CD4-positive, alpha-beta memory T cell (primary cell): ENCODE data around the gene CACNA1C. TPM values are rescaled to one million over a fixed set of nuclear protein-coding genes. Genes with fewer than 3 reads are reported as not detected.

Experiments
- CTCF ChIA-PET: fragments of 350-600 bp; sonication (Branson Sonifier 250); formaldehyde crosslinking; loops from one replicate; lab custom pipeline; 2021; ENCODE audit warnings: inconsistent platforms; ENCODE audit not compliant: partially characterized antibody; lab: Charles Lee
- POLR2A ChIA-PET: fragments of 350-600 bp; sonication (Branson Sonifier 250); formaldehyde crosslinking; loops from one replicate; lab custom pipeline; 2021; ENCODE audit not compliant: partially characterized antibody; lab: Charles Lee
- DNase-seq, 5 donors: peaks; one replicate each; pipeline versions ENCODE4 v3.0.0 to v3.0.0-alpha.2; 2020 to 2022; ENCODE audit warnings: mixed read lengths in 1 of 5
- H3K27ac ChIP-seq: one replicate; pipeline ENCODE4 v1.7.0; 2013; ENCODE audit warnings: low read depth, low read length
- H3K27me3 ChIP-seq: 2 replicates; pipeline ENCODE4 v1.7.0; 2013; ENCODE audit warnings: mild to moderate bottlenecking, low read length, moderate library complexity; ENCODE audit not compliant: insufficient read depth
- H3K36me3 ChIP-seq: 2 replicates; pipeline ENCODE4 v1.7.0; 2013; ENCODE audit warnings: mild to moderate bottlenecking, low read length, moderate library complexity; ENCODE audit not compliant: insufficient read depth
- H3K4me1 ChIP-seq: 2 replicates; pipeline ENCODE4 v1.7.0; 2013; ENCODE audit warnings: mild to moderate bottlenecking, low read length, moderate library complexity; ENCODE audit not compliant: insufficient read depth
- H3K4me3 ChIP-seq, 2 donors: one replicate each; pipeline ENCODE4 v1.7.0; 2013; ENCODE audit warnings: low read length in 2 of 2, mild to moderate bottlenecking in 1 of 2
- H3K9me3 ChIP-seq, 2 donors: one replicate each; pipeline ENCODE4 v1.7.0; 2013; ENCODE audit warnings: low read length in 2 of 2, control low read depth in 1 of 2; ENCODE audit not compliant: control insufficient read depth in 1 of 2
- H3K27ac Mint-ChIP-seq, 7 donors: one replicate each; pipeline ENCODE4 v1.8.0; 2020 to 2021; ENCODE audit warnings: mixed read lengths in 7 of 7, mild to moderate bottlenecking in 6 of 7, inconsistent platforms in 3 of 7, moderate library complexity in 3 of 7
- H3K27me3 Mint-ChIP-seq, 2 donors: one replicate each; pipeline ENCODE4 v1.8.0; 2020 to 2021; ENCODE audit warnings: mixed read lengths in 2 of 2
- H3K36me3 Mint-ChIP-seq, 2 donors: one replicate each; pipeline ENCODE4 v1.8.0; 2020 to 2021; ENCODE audit warnings: mixed read lengths in 2 of 2, inconsistent platforms in 1 of 2, mild to moderate bottlenecking in 1 of 2
- H3K4me1 Mint-ChIP-seq, 4 donors: one replicate each; pipeline ENCODE4 v1.8.0; 2020 to 2021; ENCODE audit warnings: mixed read lengths in 4 of 4, mild to moderate bottlenecking in 1 of 4
- H3K4me3 Mint-ChIP-seq, 8 donors: one replicate each; pipeline ENCODE4 v1.8.0; 2020 to 2021; ENCODE audit warnings: mixed read lengths in 8 of 8, mild to moderate bottlenecking in 7 of 8, moderate library complexity in 6 of 8, inconsistent platforms in 3 of 8
- H3K9me3 Mint-ChIP-seq, 8 donors: one replicate each; pipeline ENCODE4 v1.8.0; 2020 to 2021; ENCODE audit warnings: mixed read lengths in 8 of 8, mild to moderate bottlenecking in 5 of 8, inconsistent platforms in 3 of 8, moderate library complexity in 1 of 8
- intact Hi-C: fragments of 100-400 bp; cut with micrococcal nuclease; formaldehyde crosslinking; loops from one replicate; pipeline ENCODE4 v1.15.1; 2023
- polyA plus RNA-seq, 2 donors: library from polyadenylated mRNA; unstranded; fragments of 300-500 nt; fragmentation: Illumina TruSeq; gene quantifications; one replicate each; pipeline ENCODE4 v1.2.3, GENCODE V29; 2021
- total RNA-seq, 2 experiments: library from RNA; stranded (reverse); gene quantifications; one replicate each; pipeline ENCODE4 v1.2.3, GENCODE V29; 2021

The CACNA1C gene
- total and polyA plus RNA-seq, 4 experiments from 2014 or later, result 0.05 to 0.21 (median 0.07) TPM

- Histone ChIP-seq H3K4me1 (no peaks in the 10 kb centered on the region), H3K4me3 (no peak overlapping the region), H3K27ac (no peak overlapping the region), H3K27me3 (peaks cover 4% of the 10 kb centered on the region), H3K36me3 (no peaks in the 10 kb centered on the region), H3K9me3 (no peaks in the 10 kb centered on the region)
- H3K4me1 Mint-ChIP-seq, result no peaks in the 10 kb centered on the region
- H3K9me3 Mint-ChIP-seq, result no peaks in the 10 kb centered on the region
- POLR2A ChIA-PET, result no interaction called here
- H3K4me3 Mint-ChIP-seq, result no peak overlapping the region
- intact Hi-C loops, result no loop called here
- CTCF ChIA-PET, result no interaction called here
- H3K27me3 Mint-ChIP-seq, result peaks cover 7 to 25% of the 10 kb centered on the region in 2 donors
- DNase-seq, result no peak
- no peak overlapping the region for H3K27ac Mint-ChIP-seq
- H3K36me3 Mint-ChIP-seq, result no peaks in the 10 kb centered on the region
Observed at GRCh38 chr12:2651068-2651965, 598.5 kb downstream of the CACNA1C start.

- ChIA-PET POLR2A (no interaction called here), CTCF (no interaction called here)
- intact Hi-C loops, result no loop called here
- Mint-ChIP-seq H3K4me3 (no peak overlapping the region), H3K9me3 (peaks cover 0 to 2% (median 0%) of the 10 kb centered on the region in 8 donors), H3K27me3 (peaks cover 7 to 19% of the 10 kb centered on the region in 2 donors), H3K4me1 (no peaks in the 10 kb centered on the region), H3K27ac (no peak overlapping the region), H3K36me3 (no peaks in the 10 kb centered on the region)
- no peak overlapping the region for H3K27ac ChIP-seq
- H3K27me3 ChIP-seq, result peaks cover 4% of the 10 kb centered on the region
- no peaks in the 10 kb centered on the region for H3K4me1 ChIP-seq
- H3K36me3 ChIP-seq, result no peaks in the 10 kb centered on the region
- DNase-seq, result no peak
- H3K9me3 ChIP-seq, result no peaks in the 10 kb centered on the region
- H3K4me3 ChIP-seq, result no peak overlapping the region
Observed at GRCh38 chr12:2652011-2652400, 599.2 kb downstream of the CACNA1C start.

- no peaks in the 10 kb centered on the region for H3K4me1 Mint-ChIP-seq
- Histone ChIP-seq H3K27ac (no peak overlapping the region), H3K4me3 (no peak overlapping the region), H3K9me3 (no peaks in the 10 kb centered on the region), H3K4me1 (no peaks in the 10 kb centered on the region), H3K27me3 (peaks cover 4% of the 10 kb centered on the region), H3K36me3 (no peaks in the 10 kb centered on the region)
- no peaks in the 10 kb centered on the region for H3K36me3 Mint-ChIP-seq
- H3K4me3 Mint-ChIP-seq, result no peak overlapping the region
- no peak overlapping the region for H3K27ac Mint-ChIP-seq
- intact Hi-C loops, result no loop called here
- ChIA-PET POLR2A (no interaction called here), CTCF (no interaction called here)
- H3K9me3 Mint-ChIP-seq, result peaks cover 0 to 3% (median 0%) of the 10 kb centered on the region in 8 donors
- no peak for DNase-seq
- peaks cover 5 to 17% of the 10 kb centered on the region in 2 donors for H3K27me3 Mint-ChIP-seq
Observed at GRCh38 chr12:2652401-2653081, 599.8 kb downstream of the CACNA1C start.

GRCh38 chr12:2653461-2653965 lies 600.7 kb downstream of the CACNA1C start:
- H3K27ac Mint-ChIP-seq, result no peak overlapping the region
- H3K4me1 Mint-ChIP-seq, result no peaks in the 10 kb centered on the region
- no peaks in the 10 kb centered on the region for H3K4me1 ChIP-seq
- intact Hi-C loops, result no loop called here
- H3K9me3 Mint-ChIP-seq, result peaks cover 0 to 3% (median 0%) of the 10 kb centered on the region in 8 donors
- POLR2A ChIA-PET, result no interaction called here
- H3K4me3 Mint-ChIP-seq, result no peak overlapping the region
- H3K36me3 Mint-ChIP-seq, result no peaks in the 10 kb centered on the region
- no peak overlapping the region for H3K4me3 ChIP-seq
- H3K36me3 ChIP-seq, result no peaks in the 10 kb centered on the region
- peaks cover 4% of the 10 kb centered on the region for H3K27me3 ChIP-seq
- DNase-seq, result no peak
- no peaks in the 10 kb centered on the region for H3K9me3 ChIP-seq
- peaks cover 4 to 11% of the 10 kb centered on the region in 2 donors for H3K27me3 Mint-ChIP-seq
- CTCF ChIA-PET, result no interaction called here
- H3K27ac ChIP-seq, result no peak overlapping the region

GRCh38 chr12:2654311-2654710 lies 601.5 kb downstream of the CACNA1C start:
- Mint-ChIP-seq H3K27me3 (peaks cover 2 to 8% of the 10 kb centered on the region in 2 donors), H3K4me1 (no peaks in the 10 kb centered on the region), H3K9me3 (peaks cover 0 to 3% (median 0%) of the 10 kb centered on the region in 8 donors), H3K27ac (no peak overlapping the region), H3K36me3 (no peaks in the 10 kb centered on the region), H3K4me3 (no peak overlapping the region)
- intact Hi-C loops, result no loop called here
- no peak overlapping the region for H3K27ac ChIP-seq
- POLR2A ChIA-PET, result no interaction called here
- no peaks in the 10 kb centered on the region for H3K36me3 ChIP-seq
- DNase-seq, result no peak
- no peak overlapping the region for H3K4me3 ChIP-seq
- CTCF ChIA-PET, result no interaction called here
- H3K4me1 ChIP-seq, result no peaks in the 10 kb centered on the region
- no peaks in the 10 kb centered on the region for H3K9me3 ChIP-seq
- H3K27me3 ChIP-seq, result peaks cover 2% of the 10 kb centered on the region

- H3K27ac ChIP-seq, result no peak overlapping the region
- no peaks in the 10 kb centered on the region for H3K4me1 ChIP-seq
- H3K4me3 Mint-ChIP-seq, result no peak overlapping the region
- DNase-seq, result no peak
- no peaks in the 10 kb centered on the region for H3K27me3 ChIP-seq
- peaks cover 0 to 3% (median 0%) of the 10 kb centered on the region in 8 donors for H3K9me3 Mint-ChIP-seq
- H3K36me3 ChIP-seq, result no peaks in the 10 kb centered on the region
- H3K4me1 Mint-ChIP-seq, result no peaks in the 10 kb centered on the region
- H3K36me3 Mint-ChIP-seq, result no peaks in the 10 kb centered on the region
- intact Hi-C loops, result no loop called here
- no peaks in the 10 kb centered on the region for H3K9me3 ChIP-seq
- no peak overlapping the region for H3K4me3 ChIP-seq
- CTCF ChIA-PET, result no interaction called here
- H3K27ac Mint-ChIP-seq, result no peak overlapping the region
- POLR2A ChIA-PET, result no interaction called here
- H3K27me3 Mint-ChIP-seq, result peaks cover under 1 to 6% of the 10 kb centered on the region in 2 donors
Observed at GRCh38 chr12:2654741-2655140, 602.0 kb downstream of the CACNA1C start.

- Histone ChIP-seq H3K9me3 (no peaks in the 10 kb centered on the region), H3K4me3 (no peak overlapping the region), H3K36me3 (no peaks in the 10 kb centered on the region), H3K4me1 (no peaks in the 10 kb centered on the region), H3K27ac (no peak overlapping the region), H3K27me3 (no peaks in the 10 kb centered on the region)
- POLR2A ChIA-PET, result no interaction called here
- CTCF ChIA-PET, result no interaction called here
- Mint-ChIP-seq H3K27ac (no peak overlapping the region), H3K27me3 (no peaks in the 10 kb centered on the region), H3K9me3 (peaks cover 0 to 3% (median 0%) of the 10 kb centered on the region in 8 donors), H3K36me3 (peaks cover 0 to 4% of the 10 kb centered on the region in 2 donors), H3K4me1 (no peaks in the 10 kb centered on the region), H3K4me3 (no peak overlapping the region)
- intact Hi-C loops, result no loop called here
- no peak for DNase-seq
Observed at GRCh38 chr12:2662524-2662923, 609.7 kb downstream of the CACNA1C start.
